NB4 (cell line): ENCODE data around the gene TRERF1.
A peak's percentile ranks its signal among the peaks of the same experiment; 100 is the strongest.

Experiments
- CTCF ChIP-seq: IDR thresholded peaks from one replicate; pipeline ENCODE4 v1.5.1; 2012; ENCODE audit warnings: low read depth, low read length
- POLR2A ChIP-seq: IDR thresholded peaks from 2 replicates; pipeline ENCODE4 v1.6.1; 2011; ENCODE audit warnings: mild to moderate bottlenecking; ENCODE audit not compliant: insufficient read length; ENCODE audit errors: extremely low read depth
- TF ChIP-seq, protein P1 (sequence below): IDR thresholded peaks from 2 replicates; pipeline ENCODE4 v1.6.1; 2011; ENCODE audit warnings: low read depth, low read length

- TF ChIP-seq POLR2A, result peak; percentile 5
- no peak for TF ChIP-seq CTCF
- TF ChIP-seq, protein P1, sequence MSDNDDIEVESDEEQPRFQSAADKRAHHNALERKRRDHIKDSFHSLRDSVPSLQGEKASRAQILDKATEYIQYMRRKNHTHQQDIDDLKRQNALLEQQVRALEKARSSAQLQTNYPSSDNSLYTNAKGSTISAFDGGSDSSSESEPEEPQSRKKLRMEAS, result peak; percentile 73; the same call in 1 of the 2 replicates
These were observed 84.2 kb downstream of the TRERF1 start for GRCh38 chr6:42367353-42368011.
